Natural killer cell (primary cell): ENCODE data around the gene DGKB. TPM values are rescaled to one million over a fixed set of nuclear protein-coding genes. Genes with fewer than 3 reads are reported as not detected.

Experiments
- ATAC-seq, 3 donors: fragments of 150-1000 bp in 2 of 3; fragments of 200-7000 bp in 1 of 3; cut with Tn5 transposase; 1 replicate in 1 of 3; 2 replicates in 2 of 3; pipeline ENCODE4 v1.10.0; 2021; ENCODE audit warnings: mild to moderate bottlenecking in 2 of 3, moderate library complexity in 2 of 3
- DNase-seq, 2 donors: peaks; one replicate each; pipeline versions ENCODE4 v3.0.0 to v3.0.0-alpha.2; 2013 to 2021; ENCODE audit warnings: mixed read lengths in 1 of 2
- H3K27ac ChIP-seq: one replicate; pipeline ENCODE4 v1.5.1; 2013; ENCODE audit warnings: mild to moderate bottlenecking, low read length
- H3K27me3 ChIP-seq: one replicate; pipeline ENCODE4 v1.6.1; 2013; ENCODE audit warnings: low read length; ENCODE audit not compliant: control insufficient read depth, insufficient read depth
- H3K36me3 ChIP-seq: one replicate; pipeline ENCODE4 v1.6.1; 2013; ENCODE audit warnings: low read length; ENCODE audit not compliant: control insufficient read depth, insufficient read depth
- H3K4me1 ChIP-seq: one replicate; pipeline ENCODE4 v1.6.1; 2013; ENCODE audit warnings: low read length; ENCODE audit not compliant: control insufficient read depth, insufficient read depth
- H3K4me3 ChIP-seq: one replicate; pipeline ENCODE4 v1.5.1; 2013; ENCODE audit warnings: low read length
- H3K9me3 ChIP-seq: one replicate; pipeline ENCODE4 v1.6.1; 2013; ENCODE audit warnings: low read length; ENCODE audit not compliant: control insufficient read depth, insufficient read depth
- H3K27ac Mint-ChIP-seq, 2 donors: one replicate each; pipeline ENCODE4 v1.8.0; 2022; ENCODE audit warnings: mild to moderate bottlenecking in 2 of 2, mixed read lengths in 2 of 2, moderate library complexity in 1 of 2
- H3K27me3 Mint-ChIP-seq, 2 donors: one replicate each; pipeline ENCODE4 v1.8.0; 2022; ENCODE audit warnings: low read depth in 2 of 2, mixed read lengths in 2 of 2
- H3K36me3 Mint-ChIP-seq: one replicate; pipeline ENCODE4 v1.8.0; 2022; ENCODE audit warnings: mixed read lengths
- H3K4me1 Mint-ChIP-seq, 2 donors: one replicate each; pipeline ENCODE4 v1.8.0; 2022; ENCODE audit warnings: mixed read lengths in 2 of 2
- H3K4me3 Mint-ChIP-seq: one replicate; pipeline ENCODE4 v1.8.0; 2022; ENCODE audit warnings: mild to moderate bottlenecking, moderate library complexity, mixed read lengths
- H3K9me3 Mint-ChIP-seq, 2 donors: one replicate each; pipeline ENCODE4 v1.8.0; 2022; ENCODE audit warnings: mixed read lengths in 2 of 2
- CTCF ChIP-seq: fragments of 200-600 bp; IDR thresholded peaks from one replicate; pipeline ENCODE4 v1.8.0; 2022; ENCODE audit warnings: antibody characterized with exemption
- WGBS: methylation state at CpG from one replicate; pipeline ENCODE4 v1.1.7; 2013; ENCODE audit warnings: missing lambda C conversion rate; ENCODE audit not compliant: insufficient coverage; 5-methylcytosine and 5-hydroxymethylcytosine counted together
- intact Hi-C: fragments of 100-400 bp; cut with micrococcal nuclease; formaldehyde crosslinking; loops from one replicate; pipeline ENCODE4 v1.14.2; 2022
- total RNA-seq, 4 donors: library from RNA; stranded (reverse); fragments of 120-200 nt in 1 of 4; gene quantifications; one replicate each; pipeline versions ENCODE4 v1.2.3 to v1.2.4, GENCODE V29; 2013 to 2022

DGKB gene
- total RNA-seq, 3 donors from 2014 or later (not counting 1 experiment from before 2014, with no cell fraction given): not detected

GRCh38 chr7:14270099-14270498 is 632.5 kb downstream of the DGKB start:
- no peaks in the 10 kb centered on the region for H3K9me3 ChIP-seq
- H3K27ac ChIP-seq: no peak overlapping the region
- no peak overlapping the region for H3K27ac Mint-ChIP-seq
- WGBS: 59% methylated on average over 5 of the region's 5 CpGs
- peaks cover 7 to 14% of the 10 kb centered on the region in 2 donors for H3K9me3 Mint-ChIP-seq
- peaks cover 6% of the 10 kb centered on the region for H3K36me3 Mint-ChIP-seq
- intact Hi-C loops: no loop called here
- DNase-seq (no peak), ATAC-seq (no peak)
- H3K27me3 ChIP-seq: no peaks in the 10 kb centered on the region
- no peaks in the 10 kb centered on the region for H3K4me1 Mint-ChIP-seq
- no peaks in the 10 kb centered on the region for H3K36me3 ChIP-seq
- H3K4me3 Mint-ChIP-seq: no peak overlapping the region
- no peak overlapping the region for H3K4me3 ChIP-seq
- TF ChIP-seq CTCF: no peak
- no peaks in the 10 kb centered on the region for H3K27me3 Mint-ChIP-seq
- H3K4me1 ChIP-seq: no peaks in the 10 kb centered on the region

DNA sequence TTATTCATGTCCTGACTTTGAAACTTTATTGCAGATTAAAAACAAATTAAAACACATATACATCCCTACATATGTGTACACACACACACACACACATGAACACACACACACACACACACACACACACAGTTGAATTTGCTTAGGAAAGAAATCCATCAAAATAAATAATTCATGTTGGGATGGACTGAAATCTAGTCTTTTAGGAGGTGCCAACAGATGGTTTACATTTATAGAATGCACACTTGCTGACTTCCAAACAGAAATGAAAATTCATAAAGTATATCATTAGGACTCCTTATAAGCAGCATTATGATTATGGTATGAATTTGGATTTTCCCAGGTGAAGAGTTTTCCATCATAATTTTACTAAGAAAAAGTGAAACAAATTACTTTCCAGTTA is 642.5 kb downstream of the DGKB start:
- Mint-ChIP-seq H3K27me3 (no peaks in the 10 kb centered on the region), H3K4me1 (no peaks in the 10 kb centered on the region), H3K4me3 (no peak overlapping the region), H3K27ac (no peak overlapping the region), H3K36me3 (no peaks in the 10 kb centered on the region), H3K9me3 (peaks cover 5 to 9% of the 10 kb centered on the region in 2 donors)
- no peaks in the 10 kb centered on the region for H3K36me3 ChIP-seq
- no peaks in the 10 kb centered on the region for H3K9me3 ChIP-seq
- H3K4me1 ChIP-seq: no peaks in the 10 kb centered on the region
- DNase-seq (no peak), ATAC-seq (no peak)
- H3K4me3 ChIP-seq: no peak overlapping the region
- no peak overlapping the region for H3K27ac ChIP-seq
- no peak for TF ChIP-seq CTCF
- intact Hi-C loops: no loop called here
- H3K27me3 ChIP-seq: no peaks in the 10 kb centered on the region

GRCh38 chr7:14258861-14259260 is 643.7 kb downstream of the DGKB start:
- Histone ChIP-seq H3K9me3 (no peaks in the 10 kb centered on the region), H3K36me3 (no peaks in the 10 kb centered on the region), H3K27me3 (no peaks in the 10 kb centered on the region), H3K4me1 (no peaks in the 10 kb centered on the region), H3K4me3 (no peak overlapping the region), H3K27ac (no peak overlapping the region)
- no peak overlapping the region for H3K4me3 Mint-ChIP-seq
- peaks cover 7 to 9% of the 10 kb centered on the region in 2 donors for H3K9me3 Mint-ChIP-seq
- ATAC-seq (no peak), DNase-seq (no peak)
- H3K27ac Mint-ChIP-seq: no peak overlapping the region
- TF ChIP-seq CTCF: no peak
- H3K27me3 Mint-ChIP-seq: no peaks in the 10 kb centered on the region
- intact Hi-C loops: no loop called here
- no peaks in the 10 kb centered on the region for H3K36me3 Mint-ChIP-seq
- H3K4me1 Mint-ChIP-seq: no peaks in the 10 kb centered on the region
- WGBS: no CpG with 5 or more reads among the region's 1 CpG

GRCh38 chr7:14258441-14258840 is 644.1 kb downstream of the DGKB start:
- ATAC-seq (no peak), DNase-seq (no peak)
- no peaks in the 10 kb centered on the region for H3K9me3 ChIP-seq

More at GRCh38 chr7:14258441-14258840, 644.1 kb downstream of the DGKB start:
- H3K4me3 Mint-ChIP-seq: no peak overlapping the region
- Histone ChIP-seq H3K36me3 (no peaks in the 10 kb centered on the region), H3K4me1 (no peaks in the 10 kb centered on the region), H3K4me3 (no peak overlapping the region), H3K27ac (no peak overlapping the region), H3K27me3 (no peaks in the 10 kb centered on the region)
- intact Hi-C loops: no loop called here
- no peak overlapping the region for H3K27ac Mint-ChIP-seq
- H3K36me3 Mint-ChIP-seq: no peaks in the 10 kb centered on the region
- H3K4me1 Mint-ChIP-seq: no peaks in the 10 kb centered on the region
- H3K9me3 Mint-ChIP-seq: peaks cover 10 to 11% of the 10 kb centered on the region in 2 donors
- WGBS: 97% methylated on average over 2 of the region's 2 CpGs
- H3K27me3 Mint-ChIP-seq: no peaks in the 10 kb centered on the region
- no peak for TF ChIP-seq CTCF
